ENCODE measurements around the gene OTOS. TPM values are rescaled to one million over a fixed set of nuclear protein-coding genes. Genes with fewer than 3 reads are reported as not detected.

Gene OTOS
- total RNA-seq, 1 experiment from 2014 or later, result not detected

GRCh38 chr2:240141736-240142135 is 1.3 kb upstream of the OTOS start:
- Histone ChIP-seq H3K79me2 (ENCODE audit: insufficient read depth, low read length) (no peaks in the 10 kb centered on the region), H4K20me1 (ENCODE audit: insufficient read depth) (no peaks in the 10 kb centered on the region), H3K4me2 (ENCODE audit: low read length) (no peak overlapping the region), H3K9ac (ENCODE audit: low read length) (no peak overlapping the region), H3K36me3 (ENCODE audit: control insufficient read depth in 1 of 2, insufficient read depth in 2 of 2, low read length in 2 of 2) (no peaks in the 10 kb centered on the region), H2AFZ (ENCODE audit: low read depth, low read length, poor library complexity, severe bottlenecking) (no peak overlapping the region), H3K4me1 (ENCODE audit: control insufficient read depth in 1 of 2, insufficient read depth in 2 of 2, low read length in 2 of 2) (peaks cover 0 to 11% of the 10 kb centered on the region in 2 experiments; a peak in 2 of 4 replicates), H3K9me3 (ENCODE audit: control insufficient read depth in 1 of 2, insufficient read depth in 1 of 2, low read depth in 1 of 2, low read length in 2 of 2) (no peaks in the 10 kb centered on the region), H3K4me3 (replicated peaks in 1 of 2; ENCODE audit: low read depth in 1 of 2, low read length in 2 of 2) (no peak overlapping the region), H3K27me3 (ENCODE audit: insufficient read depth, low read length) (no peaks in the 10 kb centered on the region), H3K9me2 (ENCODE audit: insufficient read depth) (no peaks in the 10 kb centered on the region), H3K27ac (ENCODE audit: low read depth, low read length) (no peak overlapping the region)
- DNase-seq (ENCODE audit: low read depth, low spot score), result no peak
- ChIA-PET RAD21 (ENCODE audit: low non-redundant PET in 1 of 2, low total read pairs in 2 of 2, uncharacterized antibody in 2 of 2, unreplicated experiment in 2 of 2) (no interaction called here), CTCF (interaction anchor here (1.2 to 6.2 kb wide), 3 partner anchors 9 to 317 kb away, joined by 3 to 64 read pairs (median 4); no protein-coding TSS in a partner anchor), POLR2A (no interaction called here)
- intact Hi-C loops (cut with micrococcal nuclease), result loop anchor here (5.0 kb wide), 1 partner anchor 1784 kb away; no protein-coding TSS in a partner anchor
- no peak for ATAC-seq
- no TSS peak for BruUV-seq (replicated peaks)
- TF ChIP-seq EZH2 (IDR thresholded peaks at IDR 0.05), result no peak
- TF ChIP-seq CEBPB (IDR thresholded peaks at IDR 0.05; ENCODE audit: low read depth), result no peak
- TF ChIP-seq POLR2A (IDR thresholded peaks at IDR 0.05; ENCODE audit: borderline replicate concordance, extremely low read depth, insufficient read depth, insufficient read length), result no peak
- no peak for TF ChIP-seq RAD21 (IDR thresholded peaks at IDR 0.05; ENCODE audit: low read depth)
- no peak for TF ChIP-seq ELF1 (IDR thresholded peaks at IDR 0.05; ENCODE audit: borderline replicate concordance, low read depth)
- TF ChIP-seq POLR2AphosphoS5 (IDR thresholded peaks at IDR 0.05; ENCODE audit: low read depth, low read length), result no peak
- no peak for TF ChIP-seq CBX3 (IDR thresholded peaks at IDR 0.05; ENCODE audit: low read depth)
- no peak for TF ChIP-seq MAX (IDR thresholded peaks at IDR 0.05)
- TF ChIP-seq EZH2phosphoT487 (IDR thresholded peaks at IDR 0.05; ENCODE audit: borderline replicate concordance), result no peak
- TF ChIP-seq ATF3 (IDR thresholded peaks at IDR 0.05), result no peak
- TF ChIP-seq EGR1 (IDR thresholded peaks at IDR 0.05; ENCODE audit: low read depth), result no peak
- TF ChIP-seq SIN3A (IDR thresholded peaks at IDR 0.05; ENCODE audit: low read depth), result no peak
- TF ChIP-seq REST (IDR thresholded peaks at IDR 0.05; ENCODE audit: low read depth), result no peak
- TF ChIP-seq CTCF (IDR thresholded peaks at IDR 0.05 in 2 of 3, conservative IDR thresholded peaks at IDR 0.05 in 1 of 3; ENCODE audit: borderline replicate concordance in 1 of 3, insufficient read depth in 1 of 3, low read depth in 2 of 3, low read length in 2 of 3), result no peak
- TF ChIP-seq SP1 (IDR thresholded peaks at IDR 0.05; ENCODE audit: low read depth), result no peak
- TF ChIP-seq YY1 (IDR thresholded peaks at IDR 0.05; ENCODE audit: extremely low read depth, insufficient replicate concordance, low read depth, low read length), result no peak
- no peak for TF ChIP-seq JUND (IDR thresholded peaks at IDR 0.05)
- TF ChIP-seq SRF (IDR thresholded peaks at IDR 0.05; ENCODE audit: low read depth), result no peak

Measured in HCT116 (cell line).